HEK293 (cell line): ENCODE measurements around the gene PFAS.

Experiments used
- FEZF1 ChIP-seq: fragments of 450-650 bp; formaldehyde crosslinking; IDR thresholded peaks from 2 replicates; pipeline ENCODE4 v1.5.1; 2016; ENCODE audit warnings: missing biosample characterization, missing genetic modification characterization
- KLF1 ChIP-seq: fragments of 450-650 bp; formaldehyde crosslinking; IDR thresholded peaks from 2 replicates; pipeline ENCODE4 v1.5.1; 2016; ENCODE audit warnings: missing biosample characterization, missing genetic modification characterization
- MZF1 ChIP-seq: fragments of 450-650 bp; formaldehyde crosslinking; IDR thresholded peaks from 2 replicates; pipeline ENCODE4 v1.5.1; 2017; ENCODE audit warnings: missing biosample characterization, missing genetic modification characterization, borderline replicate concordance
- PRDM10 ChIP-seq: fragments of 450-650 bp; formaldehyde crosslinking; IDR thresholded peaks from 2 replicates; pipeline ENCODE4 v1.5.1; 2016; ENCODE audit warnings: missing biosample characterization, missing genetic modification characterization
- SETDB1 ChIP-seq: IDR thresholded peaks from one replicate; pipeline ENCODE4 v1.6.1; 2017; ENCODE audit warnings: mild to moderate bottlenecking, low read length, moderate library complexity, mixed read lengths; ENCODE audit not compliant: insufficient read length
- YY2 ChIP-seq: fragments of 450-650 bp; formaldehyde crosslinking; IDR thresholded peaks from 2 replicates; pipeline ENCODE4 v1.5.1; 2016; ENCODE audit warnings: missing biosample characterization, missing genetic modification characterization
- ZBTB21 ChIP-seq: fragments of 450-650 bp; formaldehyde crosslinking; IDR thresholded peaks from 2 replicates; pipeline ENCODE4 v1.5.1; 2017; ENCODE audit warnings: missing biosample characterization, missing genetic modification characterization
- ZBTB26 ChIP-seq: fragments of 450-650 bp; formaldehyde crosslinking; optimal IDR thresholded peaks from 2 replicates; pipeline ENCODE3; 2016; ENCODE audit warnings: missing biosample characterization, mild to moderate bottlenecking, missing genetic modification characterization
- ZBTB6 ChIP-seq: fragments of 450-650 bp; formaldehyde crosslinking; IDR thresholded peaks from 2 replicates; pipeline ENCODE4 v1.5.1; 2017; ENCODE audit warnings: missing biosample characterization, missing genetic modification characterization
- ZBTB8A ChIP-seq: fragments of 450-650 bp; formaldehyde crosslinking; IDR thresholded peaks from 2 replicates; pipeline ENCODE4 v1.5.1; 2016; ENCODE audit warnings: missing biosample characterization, missing genetic modification characterization
- ZNF133 ChIP-seq: fragments of 450-650 bp; formaldehyde crosslinking; IDR thresholded peaks from 2 replicates; pipeline ENCODE4 v1.5.1; 2016; ENCODE audit warnings: missing biosample characterization, missing genetic modification characterization
- ZNF175 ChIP-seq: fragments of 450-650 bp; formaldehyde crosslinking; IDR thresholded peaks from 2 replicates; pipeline ENCODE4 v1.5.1; 2016; ENCODE audit warnings: missing biosample characterization, missing genetic modification characterization
- ZNF23 ChIP-seq: fragments of 450-650 bp; formaldehyde crosslinking; IDR thresholded peaks from 2 replicates; pipeline ENCODE4 v1.5.1; 2016; ENCODE audit warnings: missing biosample characterization, missing genetic modification characterization, borderline replicate concordance
- ZNF530 ChIP-seq: fragments of 450-650 bp; formaldehyde crosslinking; IDR thresholded peaks from 2 replicates; pipeline ENCODE4 v1.5.1; 2016; ENCODE audit warnings: low read depth, missing biosample characterization, missing genetic modification characterization
- ZNF548 ChIP-seq: fragments of 450-650 bp; formaldehyde crosslinking; IDR thresholded peaks from 2 replicates; pipeline ENCODE4 v1.5.1; 2016; ENCODE audit warnings: missing biosample characterization, missing genetic modification characterization
- ZNF596 ChIP-seq: fragments of 450-650 bp; IDR thresholded peaks from 2 replicates; pipeline ENCODE4 v1.5.0; 2018; ENCODE audit warnings: missing biosample characterization, mild to moderate bottlenecking, missing genetic modification characterization, moderate library complexity
- ZNF76 ChIP-seq: fragments of 450-650 bp; formaldehyde crosslinking; IDR thresholded peaks from 2 replicates; pipeline ENCODE4; 2016; ENCODE audit warnings: low read depth, missing biosample characterization, missing genetic modification characterization, borderline replicate concordance
- ZNF768 ChIP-seq: fragments of 450-650 bp; formaldehyde crosslinking; IDR thresholded peaks from 2 replicates; pipeline ENCODE4 v1.5.1; 2018; ENCODE audit warnings: missing biosample characterization, mild to moderate bottlenecking, missing genetic modification characterization
- ZNF785 ChIP-seq: fragments of 450-650 bp; formaldehyde crosslinking; IDR thresholded peaks from 2 replicates; pipeline ENCODE4 v1.5.1; 2016; ENCODE audit warnings: missing biosample characterization, missing genetic modification characterization
- ZSCAN16 ChIP-seq: fragments of 450-650 bp; formaldehyde crosslinking; IDR thresholded peaks from 2 replicates; pipeline ENCODE4 v1.5.1; 2016; ENCODE audit warnings: missing biosample characterization, missing genetic modification characterization
- TF ChIP-seq, protein P1 (sequence below): sonication (generic); formaldehyde crosslinking; IDR thresholded peaks from 2 replicates; pipeline ENCODE4 v1.8.1; 2022; ENCODE audit warnings: mild to moderate bottlenecking, moderate library complexity, missing genetic modification reagents
- TF ChIP-seq, protein P2 (sequence below): fragments of 450-650 bp; formaldehyde crosslinking; IDR thresholded peaks from 2 replicates; pipeline ENCODE4 v1.5.1; 2016; ENCODE audit warnings: missing biosample characterization, missing genetic modification characterization
- TF ChIP-seq, protein P3 (sequence below): fragments of 450-650 bp; formaldehyde crosslinking; IDR thresholded peaks from 2 replicates; pipeline ENCODE4 v1.5.1; 2016; ENCODE audit warnings: missing biosample characterization, missing genetic modification characterization
- TF ChIP-seq, protein P4 (sequence below): fragments of 450-650 bp; formaldehyde crosslinking; conservative IDR thresholded peaks from 2 replicates; pipeline ENCODE4 v1.5.1; 2016; ENCODE audit warnings: low read depth, missing biosample characterization, missing genetic modification characterization

PFAS gene

DNA sequence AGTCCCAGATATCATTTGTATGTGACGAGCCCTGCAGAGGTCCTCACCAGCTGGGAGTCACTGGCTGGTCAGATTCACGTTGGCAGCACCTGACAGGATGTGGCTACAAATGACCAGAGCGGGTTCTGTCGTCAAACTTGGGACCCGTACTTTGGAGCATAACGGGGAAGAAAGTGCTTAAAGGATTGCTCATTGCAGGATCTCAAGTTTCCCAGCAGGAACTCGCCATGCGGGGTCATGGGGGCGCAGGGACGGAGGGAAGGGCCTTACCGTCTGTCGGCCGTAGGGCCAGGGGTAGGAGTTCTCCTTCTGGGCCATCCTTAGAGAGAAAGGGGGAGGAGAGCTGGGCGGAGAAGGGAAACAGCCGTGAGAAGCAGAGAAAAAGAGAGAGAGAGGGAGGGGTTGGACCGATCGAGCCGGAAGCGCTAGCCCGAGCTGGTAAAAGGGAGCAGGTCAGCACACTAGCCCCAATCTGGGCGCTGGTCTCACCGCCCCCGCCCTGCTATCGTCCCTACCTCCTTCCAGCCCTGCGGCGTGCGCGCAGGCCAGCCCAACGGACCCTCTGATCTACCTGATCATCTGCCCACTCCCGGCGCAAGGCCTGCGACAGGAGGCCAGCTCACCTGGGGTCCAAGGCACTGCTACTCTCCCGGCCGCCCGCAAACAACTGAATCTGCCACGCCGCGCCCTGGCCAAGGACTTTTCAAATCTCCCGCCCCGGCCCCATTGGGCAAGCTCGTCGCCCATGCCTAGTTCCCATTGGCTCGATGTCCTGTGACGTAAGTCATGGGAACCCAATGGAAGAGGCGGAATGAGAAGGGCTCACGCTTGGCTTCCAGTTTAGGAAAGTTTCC lies 39.0 kb upstream of the PFAS start, which contains the start of gene AURKB (continued):
- TF ChIP-seq ZNF596 (no peak), PRDM10 (tag by site-specific recombination) (no peak), ZNF23 (no peak), ZSCAN16 (no peak), ZNF548 (tag by site-specific recombination) (no peak), FEZF1 (tag by site-specific recombination) (no peak), SETDB1 (no peak), ZNF785 (tag by site-specific recombination) (0 out of 2 replicates have a peak, but pooled peaks have one; percentile 29), ZBTB26 (tag by site-specific recombination) (peak; percentile 46), ZNF133 (no peak), ZBTB6 (tag by site-specific recombination) (peak; percentile 9; the same call in 1 of the 2 replicates), ZBTB21 (tag by site-specific recombination) (peak; percentile 67; the same call in 1 of the 2 replicates), ZBTB8A (peak; percentile 99), ZNF175 (tag by site-specific recombination) (no peak), MZF1 (tag by site-specific recombination) (no peak), KLF1 (tag by site-specific recombination) (peak; percentile 49; the same call in 1 of the 2 replicates), ZNF768 (tag by site-specific recombination) (no peak), ZNF530 (tag by site-specific recombination) (no peak), YY2 (tag by site-specific recombination) (no peak), ZNF76 (tag by site-specific recombination) (no peak)
- TF ChIP-seq, protein P1, sequence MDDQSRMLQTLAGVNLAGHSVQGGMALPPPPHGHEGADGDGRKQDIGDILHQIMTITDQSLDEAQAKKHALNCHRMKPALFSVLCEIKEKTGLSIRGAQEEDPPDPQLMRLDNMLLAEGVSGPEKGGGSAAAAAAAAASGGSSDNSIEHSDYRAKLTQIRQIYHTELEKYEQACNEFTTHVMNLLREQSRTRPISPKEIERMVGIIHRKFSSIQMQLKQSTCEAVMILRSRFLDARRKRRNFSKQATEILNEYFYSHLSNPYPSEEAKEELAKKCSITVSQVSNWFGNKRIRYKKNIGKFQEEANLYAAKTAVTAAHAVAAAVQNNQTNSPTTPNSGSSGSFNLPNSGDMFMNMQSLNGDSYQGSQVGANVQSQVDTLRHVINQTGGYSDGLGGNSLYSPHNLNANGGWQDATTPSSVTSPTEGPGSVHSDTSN (CRISPR knock-in tag) = peak; percentile 56; the same call in 1 of the 2 replicates
- TF ChIP-seq, protein P2, sequence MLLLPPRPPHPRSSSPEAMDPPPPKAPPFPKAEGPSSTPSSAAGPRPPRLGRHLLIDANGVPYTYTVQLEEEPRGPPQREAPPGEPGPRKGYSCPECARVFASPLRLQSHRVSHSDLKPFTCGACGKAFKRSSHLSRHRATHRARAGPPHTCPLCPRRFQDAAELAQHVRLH (tag by site-specific recombination) = peak; percentile 70; the same call in 1 of the 2 replicates
- TF ChIP-seq, protein P3, sequence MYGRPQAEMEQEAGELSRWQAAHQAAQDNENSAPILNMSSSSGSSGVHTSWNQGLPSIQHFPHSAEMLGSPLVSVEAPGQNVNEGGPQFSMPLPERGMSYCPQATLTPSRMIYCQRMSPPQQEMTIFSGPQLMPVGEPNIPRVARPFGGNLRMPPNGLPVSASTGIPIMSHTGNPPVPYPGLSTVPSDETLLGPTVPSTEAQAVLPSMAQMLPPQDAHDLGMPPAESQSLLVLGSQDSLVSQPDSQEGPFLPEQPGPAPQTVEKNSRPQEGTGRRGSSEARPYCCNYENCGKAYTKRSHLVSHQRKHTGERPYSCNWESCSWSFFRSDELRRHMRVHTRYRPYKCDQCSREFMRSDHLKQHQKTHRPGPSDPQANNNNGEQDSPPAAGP (tag by site-specific recombination) = peak; percentile 75
- TF ChIP-seq, protein P4, sequence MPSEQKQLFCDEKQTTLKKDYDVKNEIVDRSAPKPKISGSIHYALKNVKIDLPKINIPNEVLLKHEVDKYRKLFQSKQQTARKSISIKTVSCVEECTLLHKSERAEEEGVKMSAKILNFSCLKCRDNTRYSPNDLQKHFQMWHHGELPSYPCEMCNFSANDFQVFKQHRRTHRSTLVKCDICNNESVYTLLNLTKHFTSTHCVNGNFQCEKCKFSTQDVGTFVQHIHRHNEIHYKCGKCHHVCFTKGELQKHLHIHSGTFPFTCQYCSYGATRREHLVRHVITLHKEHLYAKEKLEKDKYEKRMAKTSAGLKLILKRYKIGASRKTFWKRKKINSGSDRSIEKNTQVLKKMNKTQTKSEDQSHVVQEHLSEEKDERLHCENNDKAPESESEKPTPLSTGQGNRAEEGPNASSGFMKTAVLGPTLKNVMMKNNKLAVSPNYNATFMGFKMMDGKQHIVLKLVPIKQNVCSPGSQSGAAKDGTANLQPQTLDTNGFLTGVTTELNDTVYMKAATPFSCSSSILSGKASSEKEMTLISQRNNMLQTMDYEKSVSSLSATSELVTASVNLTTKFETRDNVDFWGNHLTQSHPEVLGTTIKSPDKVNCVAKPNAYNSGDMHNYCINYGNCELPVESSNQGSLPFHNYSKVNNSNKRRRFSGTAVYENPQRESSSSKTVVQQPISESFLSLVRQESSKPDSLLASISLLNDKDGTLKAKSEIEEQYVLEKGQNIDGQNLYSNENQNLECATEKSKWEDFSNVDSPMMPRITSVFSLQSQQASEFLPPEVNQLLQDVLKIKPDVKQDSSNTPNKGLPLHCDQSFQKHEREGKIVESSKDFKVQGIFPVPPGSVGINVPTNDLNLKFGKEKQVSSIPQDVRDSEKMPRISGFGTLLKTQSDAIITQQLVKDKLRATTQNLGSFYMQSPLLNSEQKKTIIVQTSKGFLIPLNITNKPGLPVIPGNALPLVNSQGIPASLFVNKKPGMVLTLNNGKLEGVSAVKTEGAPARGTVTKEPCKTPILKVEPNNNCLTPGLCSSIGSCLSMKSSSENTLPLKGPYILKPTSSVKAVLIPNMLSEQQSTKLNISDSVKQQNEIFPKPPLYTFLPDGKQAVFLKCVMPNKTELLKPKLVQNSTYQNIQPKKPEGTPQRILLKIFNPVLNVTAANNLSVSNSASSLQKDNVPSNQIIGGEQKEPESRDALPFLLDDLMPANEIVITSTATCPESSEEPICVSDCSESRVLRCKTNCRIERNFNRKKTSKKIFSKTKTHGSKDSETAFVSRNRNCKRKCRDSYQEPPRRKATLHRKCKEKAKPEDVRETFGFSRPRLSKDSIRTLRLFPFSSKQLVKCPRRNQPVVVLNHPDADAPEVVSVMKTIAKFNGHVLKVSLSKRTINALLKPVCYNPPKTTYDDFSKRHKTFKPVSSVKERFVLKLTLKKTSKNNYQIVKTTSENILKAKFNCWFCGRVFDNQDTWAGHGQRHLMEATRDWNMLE (tag by site-specific recombination) = no peak; the same call in none of the 2 replicates
